HG02852 (cell line): Measurements from ENCODE around the gene MORF4L2.
A peak's percentile ranks its signal among the peaks of the same experiment; 100 is the strongest.

Source experiments
- ATAC-seq: cut with Tn5 transposase; IDR thresholded peaks from one replicate; pipeline ENCODE4 v1.9.1; 2021; ENCODE audit warnings: mild to moderate bottlenecking, moderate library complexity; ENCODE audit not compliant: unreplicated experiment

Gene MORF4L2

DNA sequence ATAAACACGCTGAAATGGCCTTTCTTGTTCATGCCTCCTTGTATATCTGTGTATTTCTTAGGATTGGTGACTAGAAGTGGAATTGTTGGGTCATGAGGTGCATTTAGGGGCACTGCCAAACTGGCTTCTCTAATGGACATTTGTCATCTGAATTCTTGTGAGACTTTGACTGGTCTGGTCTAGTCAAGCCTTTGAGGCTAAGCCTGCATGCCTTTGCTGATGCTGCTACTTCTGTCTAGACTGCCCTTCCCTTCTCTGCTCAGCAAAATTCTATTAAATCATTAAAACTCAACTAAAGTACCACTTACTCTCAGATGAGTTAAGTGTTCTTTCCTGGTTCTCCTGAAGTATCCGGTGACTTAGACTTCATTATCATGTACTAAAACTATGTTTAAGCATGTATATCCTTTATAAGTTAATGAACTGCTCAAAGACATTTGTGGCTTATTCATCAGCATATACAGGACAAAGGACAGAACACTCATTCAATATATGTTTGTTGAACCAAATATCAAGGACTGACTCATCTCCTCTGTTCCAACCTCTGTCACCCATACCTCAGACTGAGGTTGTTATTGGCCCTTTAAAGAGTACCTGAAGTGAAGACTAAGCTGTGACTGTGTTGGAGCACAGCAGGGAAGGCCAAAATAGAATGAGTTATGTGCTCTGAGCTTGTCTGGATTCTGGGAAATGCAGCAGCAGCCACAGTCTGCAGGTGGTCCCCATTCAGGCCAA, 48.7 kb downstream of the MORF4L2 start:
- ATAC-seq = no peak

DNA sequence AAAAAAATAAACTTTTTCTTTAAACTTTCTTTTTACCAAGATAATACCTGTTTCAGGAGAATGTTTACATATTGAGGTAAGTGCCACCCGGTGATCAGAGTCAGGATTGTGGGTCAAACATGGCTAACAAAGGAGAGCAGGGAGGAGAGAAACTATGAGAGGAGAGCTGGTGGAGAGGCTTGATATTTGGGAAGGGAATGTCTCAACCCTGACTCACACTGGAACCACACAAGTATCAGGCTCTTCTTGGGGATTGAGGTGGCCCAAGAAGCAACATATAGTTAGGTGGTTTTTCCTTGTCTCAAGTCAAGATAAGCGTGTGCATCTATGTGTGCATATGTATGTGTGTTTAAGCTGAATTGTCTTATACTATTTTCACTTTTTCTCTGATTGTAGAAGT, 51.1 kb downstream of the MORF4L2 start:
- no peak for ATAC-seq

DNA sequence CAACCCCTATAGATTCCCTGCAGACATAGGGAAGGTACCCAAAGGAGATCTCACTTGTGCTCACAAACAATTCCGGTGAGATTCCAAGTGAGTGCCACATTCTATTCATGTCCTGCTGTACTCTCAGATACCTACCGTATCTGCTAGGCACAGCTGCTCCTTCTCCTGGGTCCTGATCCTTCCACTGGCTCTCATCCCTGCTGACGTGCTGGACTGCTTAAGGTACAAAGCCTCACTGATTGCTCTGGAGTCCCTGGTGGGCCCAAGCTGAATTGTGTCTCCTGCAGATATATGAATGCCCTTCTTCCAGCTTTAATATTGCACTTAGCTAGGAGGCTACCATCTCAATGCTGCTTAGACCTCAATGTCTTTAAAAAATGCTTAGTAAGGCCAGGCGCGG, 55.4 kb downstream of the MORF4L2 start:
- ATAC-seq = no peak

DNA sequence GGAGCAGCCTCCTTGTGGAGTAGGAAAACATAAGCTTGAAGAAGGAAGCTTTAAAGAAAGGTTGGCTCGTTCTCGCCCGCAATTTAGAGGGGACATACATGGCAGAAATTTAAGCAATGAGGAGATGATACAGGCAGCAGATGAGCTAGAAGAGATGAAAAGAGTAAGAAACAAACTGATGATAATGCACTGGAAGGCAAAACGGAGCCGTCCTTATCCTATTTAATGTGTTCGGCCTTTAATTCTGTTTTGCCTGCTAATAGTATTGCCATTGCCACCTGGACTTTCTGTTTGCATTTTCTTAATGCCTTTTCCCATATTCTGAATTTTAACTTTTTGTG, 56.4 kb downstream of the MORF4L2 start:
- peak; percentile 2 for ATAC-seq

DNA sequence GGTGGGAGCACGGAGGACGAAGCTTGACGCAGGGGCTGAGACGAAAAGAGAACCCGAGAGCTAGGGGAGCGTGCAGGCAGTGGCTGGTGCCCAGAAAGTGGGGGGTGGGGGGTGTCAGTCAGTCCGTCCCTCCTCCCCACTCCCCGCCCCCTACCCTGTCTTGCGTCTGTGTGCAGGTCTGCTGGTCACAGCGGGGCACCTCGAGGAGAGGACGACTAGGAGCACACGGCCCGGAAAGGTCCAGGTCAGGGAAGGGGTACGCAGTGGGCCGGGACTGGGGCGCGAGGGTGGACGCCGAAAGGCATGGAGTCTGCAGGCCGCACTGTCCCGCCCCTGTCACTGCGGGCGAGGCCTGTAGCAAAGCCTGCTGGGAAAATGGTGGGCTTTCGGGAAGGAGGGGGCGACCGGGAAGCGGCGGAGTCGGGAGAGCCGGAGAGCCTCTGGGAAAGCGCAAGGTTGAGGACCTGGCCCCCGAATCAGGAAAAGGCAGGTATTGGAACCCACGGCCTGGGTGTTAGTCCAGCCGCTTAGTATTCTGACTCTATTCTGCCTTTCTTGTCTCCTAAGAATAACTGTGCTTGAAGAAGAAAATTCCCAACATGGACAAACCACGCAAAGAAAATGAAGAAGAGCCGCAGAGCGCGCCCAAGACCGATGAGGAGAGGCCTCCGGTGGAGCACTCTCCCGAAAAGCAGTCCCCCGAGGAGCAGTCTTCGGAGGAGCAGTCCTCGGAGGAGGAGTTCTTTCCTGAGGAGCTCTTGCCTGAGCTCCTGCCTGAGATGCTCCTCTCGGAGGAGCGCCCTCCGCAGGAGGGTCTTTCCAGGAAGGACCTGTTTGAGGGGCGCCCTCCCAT, 57.0 kb downstream of the MORF4L2 start:
- peak; percentile 41 for ATAC-seq

DNA sequence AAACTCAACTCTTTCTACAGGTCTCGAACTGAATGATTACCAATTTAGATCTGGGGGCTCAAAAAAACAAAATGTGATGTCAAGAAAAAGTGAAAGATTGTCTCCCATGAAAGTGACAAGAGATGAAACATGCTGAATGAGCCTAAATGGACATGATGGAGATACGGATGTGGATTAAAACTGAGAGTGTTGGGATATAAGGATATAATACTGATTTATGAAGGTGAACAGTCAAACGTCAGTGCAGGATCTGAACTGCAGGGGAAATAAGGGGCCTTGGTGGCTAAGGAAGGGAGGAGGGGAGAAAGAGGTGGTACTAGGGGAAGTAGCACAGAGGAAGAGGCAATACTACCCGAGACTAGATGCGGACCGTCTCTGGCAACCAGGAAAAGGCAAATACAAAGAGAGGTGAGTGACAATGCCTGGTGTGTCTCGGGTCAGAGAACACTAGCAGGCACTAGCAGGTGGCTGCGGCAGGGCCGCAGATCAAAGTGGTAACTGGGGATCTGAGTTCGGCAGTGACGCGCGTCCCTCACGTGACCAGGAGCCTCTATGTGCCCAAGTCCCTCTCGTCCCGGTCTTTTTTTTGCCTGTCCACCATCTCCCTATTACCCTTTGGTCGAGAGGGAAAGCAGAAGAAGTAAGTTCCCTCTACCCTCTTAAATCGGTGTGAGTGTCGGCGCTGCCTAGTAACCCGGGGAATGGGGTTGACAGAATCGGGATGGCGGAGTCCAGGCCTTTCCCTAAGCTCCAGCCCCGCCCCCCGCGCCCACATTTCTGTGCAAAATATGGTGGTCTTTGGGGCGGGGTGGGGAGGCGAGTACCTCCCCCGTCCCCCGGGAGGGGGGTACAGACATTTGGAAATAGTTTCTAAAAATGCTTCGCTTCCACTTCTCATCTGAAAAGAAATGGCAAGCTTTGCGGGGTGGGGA, 57.8 kb downstream of the MORF4L2 start, which contains the start of gene TCEAL1:
TSS of gene TCEAL1 (plus strand) at position 590 of the 932 bp plus-strand sequence. CDS start 942 bp downstream, outside the sequence.
- ATAC-seq = peak; percentile 68

DNA sequence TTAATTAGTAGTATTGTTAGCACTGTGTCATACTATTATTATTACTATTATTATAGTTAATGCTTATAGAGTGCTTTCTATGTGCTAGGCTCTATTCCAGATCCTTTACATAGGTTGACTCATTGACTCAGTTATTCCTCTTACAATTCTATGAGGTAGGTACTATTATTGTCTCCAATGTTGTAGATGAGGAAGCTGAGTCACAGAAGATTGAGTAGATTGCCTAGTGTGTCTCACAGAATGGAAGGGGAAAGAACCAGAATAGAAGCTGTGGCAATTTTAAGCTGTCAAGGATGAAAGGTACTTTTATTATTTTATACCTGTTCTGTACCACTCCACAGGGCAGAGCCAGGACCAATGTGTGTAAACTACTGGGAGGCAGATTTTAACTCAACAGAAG, 59.6 kb downstream of the MORF4L2 start:
- ATAC-seq = no peak
